DND-41 (cell line): Measurements from ENCODE around the gene CPN2.

Source experiments
- ATAC-seq: fragments of 200-7000 bp; cut with Tn5 transposase; 3 replicates; pipeline ENCODE4 v1.9.1; 2021; ENCODE audit warnings: low read depth; ENCODE audit not compliant: insufficient read depth
- DNase-seq: peaks from one replicate; pipeline ENCODE4 v3.0.0-alpha.2; 2020
- H2AFZ ChIP-seq: 2 replicates; pipeline ENCODE4 v1.6.0; 2012; ENCODE audit warnings: low read depth, low read length
- H3K27ac ChIP-seq: 2 replicates; pipeline ENCODE4 v1.5.1; 2012; ENCODE audit warnings: low read length, inconsistent platforms
- H3K27me3 ChIP-seq: fragments of 200-600 bp; sonication (generic); 2 replicates; pipeline ENCODE4 v1.6.0; 2012; ENCODE audit warnings: low read length, mild to moderate bottlenecking, inconsistent platforms; ENCODE audit not compliant: insufficient read depth, poor library complexity
- H3K36me3 ChIP-seq: 2 replicates; pipeline ENCODE4 v1.5.1; 2012; ENCODE audit warnings: low read length, inconsistent platforms; ENCODE audit not compliant: insufficient read depth
- H3K4me1 ChIP-seq: 2 replicates; pipeline ENCODE4 v1.5.1; 2012; ENCODE audit warnings: mild to moderate bottlenecking, low read length; ENCODE audit not compliant: insufficient read depth
- H3K4me2 ChIP-seq: 2 replicates; pipeline ENCODE4 v1.6.0; 2012; ENCODE audit warnings: mild to moderate bottlenecking, moderate library complexity, low read length, inconsistent platforms; ENCODE audit not compliant: insufficient read depth
- H3K4me3 ChIP-seq, 2 experiments: fragments of 200-600 bp in 1 of 2; shearing (Covaris generic) in 1 of 2; 2 replicates each; pipeline ENCODE4 v1.5.1; 2012 to 2016; ENCODE audit warnings: inconsistent platforms in 2 of 2, low read length in 2 of 2, mild to moderate bottlenecking in 2 of 2, low read depth in 1 of 2, moderate library complexity in 1 of 2
- H3K79me2 ChIP-seq: 2 replicates; pipeline ENCODE4 v1.6.0; 2012; ENCODE audit warnings: low read length, inconsistent platforms; ENCODE audit not compliant: insufficient read depth
- H3K9ac ChIP-seq: 2 replicates; pipeline ENCODE4 v1.6.0; 2012; ENCODE audit warnings: low read depth, mild to moderate bottlenecking, inconsistent platforms, low read length, moderate library complexity
- H3K9me3 ChIP-seq: 2 replicates; pipeline ENCODE4 v1.5.1; 2012; ENCODE audit warnings: low read length, moderate library complexity, mild to moderate bottlenecking, inconsistent platforms; ENCODE audit not compliant: insufficient read depth, severe bottlenecking
- H4K20me1 ChIP-seq: 2 replicates; pipeline ENCODE4 v1.6.0; 2012; ENCODE audit warnings: low read length; ENCODE audit not compliant: insufficient read depth
- CTCF ChIP-seq: IDR thresholded peaks from 2 replicates; pipeline ENCODE4 v1.5.1; 2012; ENCODE audit warnings: borderline replicate concordance, low read length, moderate library complexity, mild to moderate bottlenecking; ENCODE audit not compliant: poor library complexity, severe bottlenecking; ENCODE audit errors: extremely low read depth
- EZH2 ChIP-seq: IDR thresholded peaks from 3 replicates; pipeline ENCODE4 v1.6.1; 2012; ENCODE audit warnings: borderline replicate concordance, low read depth, mild to moderate bottlenecking, moderate library complexity, low read length, inconsistent platforms; ENCODE audit not compliant: severe bottlenecking

CPN2 gene

DNA sequence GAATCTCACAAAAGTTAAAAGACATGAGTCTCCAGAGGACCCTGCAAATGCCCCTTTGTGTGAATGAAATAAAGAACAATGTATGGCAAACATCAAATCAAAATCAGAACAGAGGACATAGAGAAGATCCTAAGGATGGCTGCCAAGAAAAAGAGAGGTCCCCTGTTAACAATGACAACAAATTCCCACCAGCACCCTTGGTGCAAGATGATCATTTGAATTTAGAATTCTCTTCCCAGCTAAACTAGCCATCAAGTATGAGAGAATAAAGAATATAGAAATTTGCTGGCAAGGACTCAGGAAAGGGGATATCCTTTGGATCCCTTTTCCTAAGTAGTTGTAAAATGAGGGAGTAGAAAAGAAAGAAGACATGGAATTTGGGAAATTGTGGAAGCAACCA, 39.7 kb upstream of the CPN2 start:
- Histone ChIP-seq H3K27ac (no peak overlapping the region), H3K9me3 (peaks cover 14% of the 10 kb centered on the region), H3K79me2 (no peaks in the 10 kb centered on the region), H2AFZ (no peak overlapping the region), H3K9ac (no peak overlapping the region), H3K4me1 (peaks cover 15% of the 10 kb centered on the region), H3K4me2 (no peak overlapping the region), H3K27me3 (no peaks in the 10 kb centered on the region), H3K4me3 (no peak overlapping the region), H3K36me3 (no peaks in the 10 kb centered on the region), H4K20me1 (no peaks in the 10 kb centered on the region)
- TF ChIP-seq EZH2 (no peak), CTCF (no peak)
- ATAC-seq (no peak), DNase-seq (no peak)

GRCh38 chr3:194389269-194389668, 38.1 kb upstream of the CPN2 start:
- H3K79me2 ChIP-seq, result no peaks in the 10 kb centered on the region
- no peak overlapping the region for H2AFZ ChIP-seq
- no peak for TF ChIP-seq EZH2
- no peaks in the 10 kb centered on the region for H4K20me1 ChIP-seq
- ATAC-seq, result no peak
- H3K27me3 ChIP-seq, result no peaks in the 10 kb centered on the region
- H3K27ac ChIP-seq, result no peak overlapping the region
- H3K36me3 ChIP-seq, result no peaks in the 10 kb centered on the region
- no peak overlapping the region for H3K4me2 ChIP-seq
- H3K9me3 ChIP-seq, result peaks cover 14% of the 10 kb centered on the region
- peak; percentile 3 for DNase-seq
- H3K4me3 ChIP-seq, result no peak overlapping the region
- H3K9ac ChIP-seq, result no peak overlapping the region
- no peaks in the 10 kb centered on the region for H3K4me1 ChIP-seq

GRCh38 chr3:194387926-194388418, 36.8 kb upstream of the CPN2 start:
- no peak overlapping the region for H3K9ac ChIP-seq
- H3K4me1 ChIP-seq, result no peaks in the 10 kb centered on the region
- no peaks in the 10 kb centered on the region for H3K79me2 ChIP-seq
- H4K20me1 ChIP-seq, result no peaks in the 10 kb centered on the region
- H3K9me3 ChIP-seq, result peaks cover 14% of the 10 kb centered on the region
- no peak overlapping the region for H3K27ac ChIP-seq
- TF ChIP-seq CTCF (no peak), EZH2 (no peak)
- no peak overlapping the region for H3K4me2 ChIP-seq
- H3K36me3 ChIP-seq, result no peaks in the 10 kb centered on the region
- DNase-seq (no peak), ATAC-seq (no peak)
- no peak overlapping the region for H2AFZ ChIP-seq
- no peak overlapping the region for H3K4me3 ChIP-seq
- H3K27me3 ChIP-seq, result no peaks in the 10 kb centered on the region

GRCh38 chr3:194387276-194387675, 36.1 kb upstream of the CPN2 start:
- ATAC-seq, result no peak
- H3K9ac ChIP-seq, result no peak overlapping the region
- H3K9me3 ChIP-seq, result peaks cover 11% of the 10 kb centered on the region
- H3K4me1 ChIP-seq, result no peaks in the 10 kb centered on the region
- H3K79me2 ChIP-seq, result no peaks in the 10 kb centered on the region
- H3K4me3 ChIP-seq, result no peak overlapping the region
- no peak overlapping the region for H3K4me2 ChIP-seq
- no peak overlapping the region for H2AFZ ChIP-seq
- H4K20me1 ChIP-seq, result no peaks in the 10 kb centered on the region
- H3K36me3 ChIP-seq, result no peaks in the 10 kb centered on the region
- no peaks in the 10 kb centered on the region for H3K27me3 ChIP-seq
- no peak overlapping the region for H3K27ac ChIP-seq
- DNase-seq, result no peak
- TF ChIP-seq EZH2, result no peak
- TF ChIP-seq CTCF, result no peak
